PC-9 (cell line): ENCODE results near the gene PRPH.

Experiments used
- CTCF ChIP-seq: fragments of 200-600 bp; sonication (generic); conservative IDR thresholded peaks from 2 replicates; pipeline ENCODE4 v1.6.1; 2017; ENCODE audit warnings: mixed run types, antibody characterized with exemption, mild to moderate bottlenecking, moderate library complexity
- EZH2 ChIP-seq: fragments of 200-600 bp; sonication (generic); IDR thresholded peaks from 2 replicates; pipeline ENCODE4 v1.8.0; 2017; ENCODE audit warnings: antibody characterized with exemption, low read depth

GRCh38 chr12:49260571-49261363 lies 34.2 kb upstream of the PRPH start:
- TF ChIP-seq CTCF (no peak), EZH2 (no peak)
